Activated naive CD4-positive, alpha-beta T cell treated with anti-CD3 and anti-CD28 coated beads, Interleukin-2, amount 50 U/mL, for 72 hours (primary cell): ENCODE data around the gene FKBP9. TPM values are rescaled to one million over a fixed set of nuclear protein-coding genes. Genes with fewer than 3 reads are reported as not detected.

Source experiments
- ATAC-seq, 2 donors: fragments of 150-1000 bp; cut with Tn5 transposase; 2 replicates each; pipeline ENCODE4 v1.10.0; 2021; ENCODE audit warnings: mild to moderate bottlenecking in 2 of 2, moderate library complexity in 2 of 2
- DNase-seq, 2 donors: peaks; one replicate each; pipeline ENCODE4 v3.0.0; 2021 to 2022; ENCODE audit warnings: low spot score in 2 of 2
- H3K27ac Mint-ChIP-seq, 2 donors: one replicate each; pipeline ENCODE4 v1.8.0; 2022; ENCODE audit warnings: mild to moderate bottlenecking in 2 of 2, mixed read lengths in 2 of 2
- H3K36me3 Mint-ChIP-seq, 2 donors: one replicate each; pipeline ENCODE4 v1.8.0; 2022; ENCODE audit warnings: mixed read lengths in 2 of 2
- H3K9me3 Mint-ChIP-seq, 2 donors: one replicate each; pipeline ENCODE4 v1.8.0; 2022; ENCODE audit warnings: mixed read lengths in 2 of 2
- total RNA-seq, 2 donors: library from RNA; stranded (reverse); gene quantifications; one replicate each; pipeline ENCODE4 v1.2.3, GENCODE V29; 2022

Gene FKBP9
- total RNA-seq, 2 donors from 2014 or later, result 2.1 TPM; not detected in 1

- Mint-ChIP-seq H3K36me3 (peaks cover 0 to 2% of the 10 kb centered on the region in 2 donors), H3K9me3 (no peaks in the 10 kb centered on the region), H3K27ac (peak overlapping the region; percentile 72 to 85)
- no peak for DNase-seq
- ATAC-seq, result no peak
Measured at GRCh38 chr7:33039903-33040292, 82.7 kb downstream of the FKBP9 start.

GRCh38 chr7:33040803-33041516 lies 83.7 kb downstream of the FKBP9 start:
- Mint-ChIP-seq H3K36me3 (peaks cover 0 to 5% of the 10 kb centered on the region in 2 donors), H3K9me3 (no peaks in the 10 kb centered on the region), H3K27ac (peak overlapping the region; percentile 72 to 90)
- ATAC-seq (peak; percentile 94 to 100), DNase-seq (peak in 1 of 2 donors; percentile 50)

- DNase-seq (no peak), ATAC-seq (no peak)
- Mint-ChIP-seq H3K36me3 (peaks cover 0 to 5% of the 10 kb centered on the region in 2 donors), H3K27ac (no peak overlapping the region), H3K9me3 (no peaks in the 10 kb centered on the region)
Measured at GRCh38 chr7:33041631-33042428, 84.6 kb downstream of the FKBP9 start.

- ATAC-seq, result peak in 1 of 2 donors; percentile 39
- no peak for DNase-seq
- peaks cover 0 to 5% of the 10 kb centered on the region in 2 donors for H3K36me3 Mint-ChIP-seq
- H3K27ac Mint-ChIP-seq, result peak overlapping the region; percentile 10 to 23
- no peaks in the 10 kb centered on the region for H3K9me3 Mint-ChIP-seq
Measured at GRCh38 chr7:33043501-33044400, 86.5 kb downstream of the FKBP9 start.

- DNase-seq, result no peak
- ATAC-seq, result no peak
- Mint-ChIP-seq H3K36me3 (peaks cover 0 to 5% of the 10 kb centered on the region in 2 donors), H3K27ac (no peak overlapping the region), H3K9me3 (no peaks in the 10 kb centered on the region)
Measured at GRCh38 chr7:33044401-33044718, 87.1 kb downstream of the FKBP9 start.

GRCh38 chr7:33044986-33045385 lies 87.7 kb downstream of the FKBP9 start:
- no peak overlapping the region for H3K27ac Mint-ChIP-seq
- no peak for DNase-seq
- H3K9me3 Mint-ChIP-seq, result no peaks in the 10 kb centered on the region
- peaks cover 0 to 5% of the 10 kb centered on the region in 2 donors for H3K36me3 Mint-ChIP-seq
- peak in 1 of 2 donors; percentile 45 for ATAC-seq

GRCh38 chr7:33048257-33048656 lies 91.0 kb downstream of the FKBP9 start:
- DNase-seq, result no peak
- Mint-ChIP-seq H3K9me3 (no peaks in the 10 kb centered on the region), H3K36me3 (peaks cover 0 to 5% of the 10 kb centered on the region in 2 donors), H3K27ac (no peak overlapping the region)
- ATAC-seq, result no peak

GRCh38 chr7:33048704-33049103 lies 91.5 kb downstream of the FKBP9 start:
- DNase-seq, result no peak
- ATAC-seq, result no peak
- no peaks in the 10 kb centered on the region for H3K9me3 Mint-ChIP-seq
- no peak overlapping the region for H3K27ac Mint-ChIP-seq
- H3K36me3 Mint-ChIP-seq, result peaks cover 0 to 5% of the 10 kb centered on the region in 2 donors

GRCh38 chr7:33050535-33051318 lies 93.5 kb downstream of the FKBP9 start:
- Mint-ChIP-seq H3K36me3 (peaks cover 0 to 11% of the 10 kb centered on the region in 2 donors), H3K9me3 (no peaks in the 10 kb centered on the region), H3K27ac (no peak overlapping the region)
- ATAC-seq, result peak in 1 of 2 donors; percentile 48
- DNase-seq, result peak in 1 of 2 donors; percentile 17

GRCh38 chr7:33053721-33054120 lies 96.5 kb downstream of the FKBP9 start:
- Mint-ChIP-seq H3K27ac (peak overlapping the region; percentile 22 to 76), H3K9me3 (no peaks in the 10 kb centered on the region), H3K36me3 (peaks cover 0 to 30% of the 10 kb centered on the region in 2 donors)
- DNase-seq (no peak), ATAC-seq (no peak)

- DNase-seq, result no peak
- H3K36me3 Mint-ChIP-seq, result peaks cover 0 to 36% of the 10 kb centered on the region in 2 donors
- ATAC-seq, result peak; percentile 89 to 96
- peak overlapping the region; percentile 44 to 76 for H3K27ac Mint-ChIP-seq
- no peaks in the 10 kb centered on the region for H3K9me3 Mint-ChIP-seq
Measured at GRCh38 chr7:33054261-33054964, 97.2 kb downstream of the FKBP9 start.

- Mint-ChIP-seq H3K36me3 (peaks cover 0 to 42% of the 10 kb centered on the region in 2 donors), H3K27ac (peak overlapping the region; percentile 18 to 76)
- ATAC-seq, result no peak
Measured at GRCh38 chr7:33055158-33055557, 97.9 kb downstream of the FKBP9 start.

More at GRCh38 chr7:33055158-33055557, 97.9 kb downstream of the FKBP9 start:
- H3K9me3 Mint-ChIP-seq, result no peaks in the 10 kb centered on the region
- no peak for DNase-seq
